ENCODE results near the gene CKAP5. TPM values are rescaled to one million over a fixed set of nuclear protein-coding genes. Genes with fewer than 3 reads are reported as not detected.

The CKAP5 gene
- polyA plus RNA-seq, 1 donor, result 52.5 TPM

GRCh38 chr11:46745328-46745727 lies 100.8 kb downstream of the CKAP5 start:
- no peaks in the 10 kb centered on the region for H3K27me3 ChIP-seq (ENCODE audit: control insufficient read depth, insufficient read depth, low read length)
- no peaks in the 10 kb centered on the region for H3K9me3 ChIP-seq (ENCODE audit: control insufficient read depth, low read depth, low read length)
- WGBS (ENCODE audit: insufficient coverage, low lambda C conversion rate), result no CpG with 5 or more reads among the region's 1 CpG
- no peak overlapping the region for H3K27ac ChIP-seq (ENCODE audit: low read length)
- no peak for DNase-seq
- no peaks in the 10 kb centered on the region for H3K4me1 ChIP-seq (ENCODE audit: control insufficient read depth, insufficient read depth, low read length)
- no peak overlapping the region for H3K4me3 ChIP-seq (ENCODE audit: low read length)
- peaks cover 85% of the 10 kb centered on the region for H3K36me3 ChIP-seq (ENCODE audit: control insufficient read depth, insufficient read depth, low read length)

GRCh38 chr11:46743693-46744339 lies 102.3 kb downstream of the CKAP5 start:
- H3K4me3 ChIP-seq (ENCODE audit: low read length), result no peak overlapping the region
- no peaks in the 10 kb centered on the region for H3K4me1 ChIP-seq (ENCODE audit: control insufficient read depth, insufficient read depth, low read length)
- 72% methylated on average over 2 of the region's 10 CpGs for WGBS (ENCODE audit: insufficient coverage, low lambda C conversion rate)
- DNase-seq, result no peak
- H3K27me3 ChIP-seq (ENCODE audit: control insufficient read depth, insufficient read depth, low read length), result no peaks in the 10 kb centered on the region
- no peaks in the 10 kb centered on the region for H3K9me3 ChIP-seq (ENCODE audit: control insufficient read depth, low read depth, low read length)
- peaks cover 78% of the 10 kb centered on the region for H3K36me3 ChIP-seq (ENCODE audit: control insufficient read depth, insufficient read depth, low read length)
- no peak overlapping the region for H3K27ac ChIP-seq (ENCODE audit: low read length)

GRCh38 chr11:46743043-46743442 lies 103.0 kb downstream of the CKAP5 start:
- H3K27ac ChIP-seq (ENCODE audit: low read length), result no peak overlapping the region

GRCh38 chr11:46741600-46742484 lies 104.2 kb downstream of the CKAP5 start:
- Histone ChIP-seq H3K9me3 (ENCODE audit: control insufficient read depth, low read depth, low read length) (no peaks in the 10 kb centered on the region), H3K36me3 (ENCODE audit: control insufficient read depth, insufficient read depth, low read length) (peaks cover 61% of the 10 kb centered on the region), H3K4me1 (ENCODE audit: control insufficient read depth, insufficient read depth, low read length) (peaks cover 2% of the 10 kb centered on the region), H3K27me3 (ENCODE audit: control insufficient read depth, insufficient read depth, low read length) (no peaks in the 10 kb centered on the region), H3K27ac (ENCODE audit: low read length) (no peak overlapping the region), H3K4me3 (ENCODE audit: low read length) (no peak overlapping the region)
- no peak for DNase-seq
- 93% methylated on average over 3 of the region's 12 CpGs for WGBS (ENCODE audit: insufficient coverage, low lambda C conversion rate)

More at GRCh38 chr11:46743043-46743442, 103.0 kb downstream of the CKAP5 start:
- H3K27me3 ChIP-seq (ENCODE audit: control insufficient read depth, insufficient read depth, low read length), result no peaks in the 10 kb centered on the region
- WGBS (ENCODE audit: insufficient coverage, low lambda C conversion rate), result no CpG with 5 or more reads among the region's 2 CpGs
- H3K4me3 ChIP-seq (ENCODE audit: low read length), result no peak overlapping the region
- no peaks in the 10 kb centered on the region for H3K9me3 ChIP-seq (ENCODE audit: control insufficient read depth, low read depth, low read length)
- peaks cover 2% of the 10 kb centered on the region for H3K4me1 ChIP-seq (ENCODE audit: control insufficient read depth, insufficient read depth, low read length)
- DNase-seq, result no peak
- H3K36me3 ChIP-seq (ENCODE audit: control insufficient read depth, insufficient read depth, low read length), result peaks cover 73% of the 10 kb centered on the region

GRCh38 chr11:46738887-46739286 lies 107.2 kb downstream of the CKAP5 start:
- peaks cover 2% of the 10 kb centered on the region for H3K4me1 ChIP-seq (ENCODE audit: control insufficient read depth, insufficient read depth, low read length)
- no peaks in the 10 kb centered on the region for H3K27me3 ChIP-seq (ENCODE audit: control insufficient read depth, insufficient read depth, low read length)
- WGBS (ENCODE audit: insufficient coverage, low lambda C conversion rate), result no CpG with 5 or more reads among the region's 6 CpGs
- peak; percentile 31 to 67 for DNase-seq
- H3K36me3 ChIP-seq (ENCODE audit: control insufficient read depth, insufficient read depth, low read length), result peaks cover 32% of the 10 kb centered on the region
- H3K27ac ChIP-seq (ENCODE audit: low read length), result no peak overlapping the region
- H3K9me3 ChIP-seq (ENCODE audit: control insufficient read depth, low read depth, low read length), result no peaks in the 10 kb centered on the region
- H3K4me3 ChIP-seq (ENCODE audit: low read length), result no peak overlapping the region

- Histone ChIP-seq H3K9me3 (ENCODE audit: control insufficient read depth, low read depth, low read length) (no peaks in the 10 kb centered on the region), H3K27me3 (ENCODE audit: control insufficient read depth, insufficient read depth, low read length) (no peaks in the 10 kb centered on the region), H3K36me3 (ENCODE audit: control insufficient read depth, insufficient read depth, low read length) (peaks cover 21% of the 10 kb centered on the region), H3K27ac (ENCODE audit: low read length) (no peak overlapping the region), H3K4me1 (ENCODE audit: control insufficient read depth, insufficient read depth, low read length) (peaks cover 2% of the 10 kb centered on the region), H3K4me3 (ENCODE audit: low read length) (no peak overlapping the region)
- no peak for DNase-seq
- 90% methylated on average over 2 of the region's 11 CpGs for WGBS (ENCODE audit: insufficient coverage, low lambda C conversion rate)
Measured at GRCh38 chr11:46737699-46738098, 108.4 kb downstream of the CKAP5 start.

- peaks cover 2% of the 10 kb centered on the region for H3K4me1 ChIP-seq (ENCODE audit: control insufficient read depth, insufficient read depth, low read length)
- peaks cover 10% of the 10 kb centered on the region for H3K36me3 ChIP-seq (ENCODE audit: control insufficient read depth, insufficient read depth, low read length)
- no peaks in the 10 kb centered on the region for H3K9me3 ChIP-seq (ENCODE audit: control insufficient read depth, low read depth, low read length)
- 83% methylated on average over 1 of the region's 5 CpGs for WGBS (ENCODE audit: insufficient coverage, low lambda C conversion rate)
- no peak overlapping the region for H3K27ac ChIP-seq (ENCODE audit: low read length)
- no peak for DNase-seq
- no peaks in the 10 kb centered on the region for H3K27me3 ChIP-seq (ENCODE audit: control insufficient read depth, insufficient read depth, low read length)
- H3K4me3 ChIP-seq (ENCODE audit: low read length), result no peak overlapping the region
Measured at GRCh38 chr11:46736615-46737014, 109.5 kb downstream of the CKAP5 start.

- DNase-seq, result no peak
- no peaks in the 10 kb centered on the region for H3K27me3 ChIP-seq (ENCODE audit: control insufficient read depth, insufficient read depth, low read length)
- H3K9me3 ChIP-seq (ENCODE audit: control insufficient read depth, low read depth, low read length), result no peaks in the 10 kb centered on the region
- H3K36me3 ChIP-seq (ENCODE audit: control insufficient read depth, insufficient read depth, low read length), result peaks cover 5% of the 10 kb centered on the region
- H3K27ac ChIP-seq (ENCODE audit: low read length), result no peak overlapping the region
- H3K4me1 ChIP-seq (ENCODE audit: control insufficient read depth, insufficient read depth, low read length), result peaks cover 2% of the 10 kb centered on the region
- whole genome bisulfite sequencing (ENCODE audit: insufficient coverage, low lambda C conversion rate), result no CpG with 5 or more reads among the region's 7 CpGs
- no peak overlapping the region for H3K4me3 ChIP-seq (ENCODE audit: low read length)
Measured at GRCh38 chr11:46736146-46736545, 109.9 kb downstream of the CKAP5 start.

GRCh38 chr11:46733234-46733633 lies 112.8 kb downstream of the CKAP5 start:
- H3K9me3 ChIP-seq (ENCODE audit: control insufficient read depth, low read depth, low read length), result no peaks in the 10 kb centered on the region
- H3K36me3 ChIP-seq (ENCODE audit: control insufficient read depth, insufficient read depth, low read length), result no peaks in the 10 kb centered on the region
- no peaks in the 10 kb centered on the region for H3K4me1 ChIP-seq (ENCODE audit: control insufficient read depth, insufficient read depth, low read length)
- no peak for DNase-seq
- H3K4me3 ChIP-seq (ENCODE audit: low read length), result no peak overlapping the region
- no peak overlapping the region for H3K27ac ChIP-seq (ENCODE audit: low read length)
- WGBS (ENCODE audit: insufficient coverage, low lambda C conversion rate), result no CpG with 5 or more reads among the region's 1 CpG
- no peaks in the 10 kb centered on the region for H3K27me3 ChIP-seq (ENCODE audit: control insufficient read depth, insufficient read depth, low read length)

- H3K27me3 ChIP-seq (ENCODE audit: control insufficient read depth, insufficient read depth, low read length), result no peaks in the 10 kb centered on the region
- 100% methylated on average over 1 of the region's 4 CpGs for WGBS (ENCODE audit: insufficient coverage, low lambda C conversion rate)
- no peak overlapping the region for H3K4me3 ChIP-seq (ENCODE audit: low read length)
- no peak overlapping the region for H3K27ac ChIP-seq (ENCODE audit: low read length)
- no peaks in the 10 kb centered on the region for H3K9me3 ChIP-seq (ENCODE audit: control insufficient read depth, low read depth, low read length)
- no peaks in the 10 kb centered on the region for H3K36me3 ChIP-seq (ENCODE audit: control insufficient read depth, insufficient read depth, low read length)
- no peaks in the 10 kb centered on the region for H3K4me1 ChIP-seq (ENCODE audit: control insufficient read depth, insufficient read depth, low read length)
- DNase-seq, result no peak
Measured at GRCh38 chr11:46731545-46731944, 114.5 kb downstream of the CKAP5 start.
